ENCODE data around the gene LPO. TPM values are rescaled to one million over a fixed set of nuclear protein-coding genes. Genes with fewer than 3 reads are reported as not detected.

Gene LPO
- total and polyA plus RNA-seq, 2 donors (not counting 1 experiment from before 2014, with no cell fraction given): not detected

- Histone ChIP-seq H3K36me3 (ENCODE audit: control insufficient read depth, insufficient read depth, low read length) (no peaks in the 10 kb centered on the region), H2AFZ (ENCODE audit: low read length) (no peak overlapping the region), H3K4me2 (ENCODE audit: extremely low read depth, insufficient read depth, low read length) (no peak overlapping the region), H3K4me3 (replicated peaks in 1 of 4; ENCODE audit: control extremely low read depth in 1 of 4, insufficient read depth in 1 of 4, low read depth in 3 of 4, low read length in 4 of 4) (no peak overlapping the region), H3K9me3 (ENCODE audit: control insufficient read depth, insufficient read depth, low read depth, low read length) (no peaks in the 10 kb centered on the region), H3K27me3 (ENCODE audit: control insufficient read depth, insufficient read depth, low read length) (peaks cover 20% of the 10 kb centered on the region), H3K9ac (ENCODE audit: insufficient read depth, low read length) (no peak overlapping the region), H3K4me1 (ENCODE audit: control insufficient read depth, extremely low read depth, insufficient read depth, low read length) (no peaks in the 10 kb centered on the region), H3K27ac (ENCODE audit: insufficient read depth, low read length) (no peak overlapping the region), H4K20me1 (ENCODE audit: control insufficient read depth, extremely low read depth, insufficient read depth, low read length) (no peaks in the 10 kb centered on the region), H3K79me2 (ENCODE audit: control insufficient read depth, insufficient read depth, low read length) (no peaks in the 10 kb centered on the region)
- TF ChIP-seq, protein P1, sequence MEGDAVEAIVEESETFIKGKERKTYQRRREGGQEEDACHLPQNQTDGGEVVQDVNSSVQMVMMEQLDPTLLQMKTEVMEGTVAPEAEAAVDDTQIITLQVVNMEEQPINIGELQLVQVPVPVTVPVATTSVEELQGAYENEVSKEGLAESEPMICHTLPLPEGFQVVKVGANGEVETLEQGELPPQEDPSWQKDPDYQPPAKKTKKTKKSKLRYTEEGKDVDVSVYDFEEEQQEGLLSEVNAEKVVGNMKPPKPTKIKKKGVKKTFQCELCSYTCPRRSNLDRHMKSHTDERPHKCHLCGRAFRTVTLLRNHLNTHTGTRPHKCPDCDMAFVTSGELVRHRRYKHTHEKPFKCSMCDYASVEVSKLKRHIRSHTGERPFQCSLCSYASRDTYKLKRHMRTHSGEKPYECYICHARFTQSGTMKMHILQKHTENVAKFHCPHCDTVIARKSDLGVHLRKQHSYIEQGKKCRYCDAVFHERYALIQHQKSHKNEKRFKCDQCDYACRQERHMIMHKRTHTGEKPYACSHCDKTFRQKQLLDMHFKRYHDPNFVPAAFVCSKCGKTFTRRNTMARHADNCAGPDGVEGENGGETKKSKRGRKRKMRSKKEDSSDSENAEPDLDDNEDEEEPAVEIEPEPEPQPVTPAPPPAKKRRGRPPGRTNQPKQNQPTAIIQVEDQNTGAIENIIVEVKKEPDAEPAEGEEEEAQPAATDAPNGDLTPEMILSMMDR (conservative IDR thresholded peaks at IDR 0.05 in 1 of 2, IDR thresholded peaks at IDR 0.05 in 1 of 2; ENCODE audit: low read depth in 1 of 2, low read length in 2 of 2): no peak
- TF ChIP-seq EZH2 (IDR thresholded peaks at IDR 0.05; ENCODE audit: low read length, missing control alignments): no peak
- no peak for DNase-seq (ENCODE audit: low read depth in 2 of 2)
Observed at GRCh38 chr17:58252141-58252540, 13.8 kb downstream of the LPO start.

DNA sequence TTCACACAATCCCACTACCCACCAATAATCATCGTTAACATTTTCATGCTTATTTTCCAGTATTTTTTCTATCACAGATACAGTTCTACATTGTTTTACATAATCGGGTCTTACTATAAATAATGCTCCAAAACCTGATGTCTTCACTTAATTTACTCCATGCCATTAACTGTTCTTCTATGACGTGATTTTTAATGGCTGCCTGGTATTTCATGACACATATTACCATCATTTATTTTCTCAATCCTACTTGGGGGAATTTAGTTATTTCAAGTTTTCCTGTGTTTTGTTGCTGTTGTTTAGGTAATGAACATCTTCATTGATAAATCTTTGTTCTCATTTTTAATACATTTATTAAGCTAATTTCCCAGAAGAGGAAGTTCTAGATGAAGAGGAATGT lies 14.7 kb downstream of the LPO start:
- peaks cover 20% of the 10 kb centered on the region for H3K27me3 ChIP-seq (ENCODE audit: control insufficient read depth, insufficient read depth, low read length)
- H3K79me2 ChIP-seq (ENCODE audit: control insufficient read depth, insufficient read depth, low read length): no peaks in the 10 kb centered on the region
- no peak overlapping the region for H3K9ac ChIP-seq (ENCODE audit: insufficient read depth, low read length)
- H3K36me3 ChIP-seq (ENCODE audit: control insufficient read depth, insufficient read depth, low read length): no peaks in the 10 kb centered on the region
- H3K4me1 ChIP-seq (ENCODE audit: control insufficient read depth, extremely low read depth, insufficient read depth, low read length): no peaks in the 10 kb centered on the region
- DNase-seq (ENCODE audit: low read depth in 2 of 2): no peak
- no peak overlapping the region for H3K4me2 ChIP-seq (ENCODE audit: extremely low read depth, insufficient read depth, low read length)
- TF ChIP-seq EZH2 (IDR thresholded peaks at IDR 0.05; ENCODE audit: low read length, missing control alignments): no peak
- TF ChIP-seq, protein P1 (conservative IDR thresholded peaks at IDR 0.05 in 1 of 2, IDR thresholded peaks at IDR 0.05 in 1 of 2; ENCODE audit: low read depth in 1 of 2, low read length in 2 of 2): no peak
- no peaks in the 10 kb centered on the region for H4K20me1 ChIP-seq (ENCODE audit: control insufficient read depth, extremely low read depth, insufficient read depth, low read length)
- H2AFZ ChIP-seq (ENCODE audit: low read length): no peak overlapping the region
- H3K9me3 ChIP-seq (ENCODE audit: control insufficient read depth, insufficient read depth, low read depth, low read length): no peaks in the 10 kb centered on the region
- no peak overlapping the region for H3K4me3 ChIP-seq (replicated peaks in 1 of 4; ENCODE audit: control extremely low read depth in 1 of 4, insufficient read depth in 1 of 4, low read depth in 3 of 4, low read length in 4 of 4)
- no peak overlapping the region for H3K27ac ChIP-seq (ENCODE audit: insufficient read depth, low read length)

DNA sequence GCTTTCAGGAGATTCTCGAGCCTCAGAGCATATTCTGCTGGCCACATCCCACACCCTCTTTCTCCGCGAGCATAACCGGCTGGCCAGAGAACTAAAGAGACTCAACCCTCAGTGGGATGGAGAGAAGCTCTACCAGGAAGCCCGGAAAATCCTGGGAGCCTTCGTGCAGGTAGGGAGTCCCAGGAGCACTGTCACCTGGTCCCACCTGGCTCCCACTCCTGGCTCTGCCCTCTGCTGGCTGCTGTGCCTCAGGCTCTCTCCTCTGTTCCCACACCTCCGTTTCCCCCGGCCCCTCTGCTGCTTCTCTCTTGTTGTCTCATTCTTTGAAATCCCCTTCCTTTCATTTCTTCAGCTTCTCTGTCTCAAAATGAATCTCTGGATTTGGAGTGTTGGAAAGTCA lies 16.4 kb downstream of the LPO start:
- H3K79me2 ChIP-seq (ENCODE audit: control insufficient read depth, insufficient read depth, low read length): no peaks in the 10 kb centered on the region
- DNase-seq (ENCODE audit: low read depth in 2 of 2): no peak
- no peak overlapping the region for H3K4me3 ChIP-seq (replicated peaks in 1 of 4; ENCODE audit: control extremely low read depth in 1 of 4, insufficient read depth in 1 of 4, low read depth in 3 of 4, low read length in 4 of 4)
- no peak for TF ChIP-seq EZH2 (IDR thresholded peaks at IDR 0.05; ENCODE audit: low read length, missing control alignments)
- TF ChIP-seq, protein P1 (conservative IDR thresholded peaks at IDR 0.05 in 1 of 2, IDR thresholded peaks at IDR 0.05 in 1 of 2; ENCODE audit: low read depth in 1 of 2, low read length in 2 of 2): no peak
- H3K4me2 ChIP-seq (ENCODE audit: extremely low read depth, insufficient read depth, low read length): no peak overlapping the region
- no peaks in the 10 kb centered on the region for H3K36me3 ChIP-seq (ENCODE audit: control insufficient read depth, insufficient read depth, low read length)
- no peaks in the 10 kb centered on the region for H3K4me1 ChIP-seq (ENCODE audit: control insufficient read depth, extremely low read depth, insufficient read depth, low read length)
- no peak overlapping the region for H3K9ac ChIP-seq (ENCODE audit: insufficient read depth, low read length)
- no peaks in the 10 kb centered on the region for H4K20me1 ChIP-seq (ENCODE audit: control insufficient read depth, extremely low read depth, insufficient read depth, low read length)
- no peak overlapping the region for H2AFZ ChIP-seq (ENCODE audit: low read length)
- H3K27me3 ChIP-seq (ENCODE audit: control insufficient read depth, insufficient read depth, low read length): peaks cover 12% of the 10 kb centered on the region
- H3K9me3 ChIP-seq (ENCODE audit: control insufficient read depth, insufficient read depth, low read depth, low read length): no peaks in the 10 kb centered on the region
- no peak overlapping the region for H3K27ac ChIP-seq (ENCODE audit: insufficient read depth, low read length)
